ENCODE data around the gene OSBPL6.
"Not testable (repeated sequence)": the region's sequence is repeated elsewhere in the genome, so short reads cannot be mapped to it uniquely, and the experiment has no call there.

OSBPL6 gene

GRCh38 chr2:178193823-178194599, at the start of gene OSBPL6:
TSS of gene OSBPL6 (plus strand) at chr2:178194512. CDS start at chr2:178306185, 111,673 bp downstream.
- DNase-seq (ENCODE audit: low spot score) = peak; percentile 81

- no peak for DNase-seq (ENCODE audit: low spot score)
Observed at GRCh38 chr2:178152033-178152432, 42.3 kb upstream of the OSBPL6 start.

- DNase-seq (ENCODE audit: low spot score) = no peak
Observed at GRCh38 chr2:178152542-178152941, 41.8 kb upstream of the OSBPL6 start.

- no peak for DNase-seq (ENCODE audit: low spot score)
Observed at GRCh38 chr2:178152977-178153376, 41.3 kb upstream of the OSBPL6 start.

- DNase-seq (ENCODE audit: low spot score) = not testable (repeated sequence)
Observed at GRCh38 chr2:178153878-178154277, 40.4 kb upstream of the OSBPL6 start.

- DNase-seq (ENCODE audit: low spot score) = no peak
Observed at GRCh38 chr2:178155524-178155923, 38.8 kb upstream of the OSBPL6 start.

GRCh38 chr2:178157574-178157973, 36.7 kb upstream of the OSBPL6 start:
- DNase-seq (ENCODE audit: low spot score) = no peak

GRCh38 chr2:178159966-178160365, 34.3 kb upstream of the OSBPL6 start:
- DNase-seq (ENCODE audit: low spot score) = no peak

- DNase-seq (ENCODE audit: low spot score) = no peak
Observed at GRCh38 chr2:178160601-178161000, 33.7 kb upstream of the OSBPL6 start.

GRCh38 chr2:178163395-178163794, 30.9 kb upstream of the OSBPL6 start:
- no peak for DNase-seq (ENCODE audit: low spot score)

GRCh38 chr2:178163911-178164310, 30.4 kb upstream of the OSBPL6 start:
- DNase-seq (ENCODE audit: low spot score) = no peak

GRCh38 chr2:178173657-178174056, 20.7 kb upstream of the OSBPL6 start:
- DNase-seq (ENCODE audit: low spot score) = no peak

GRCh38 chr2:178177066-178177679, 17.1 kb upstream of the OSBPL6 start:
- DNase-seq (ENCODE audit: low spot score) = no peak

- DNase-seq (ENCODE audit: low spot score) = not testable (repeated sequence)
Observed at GRCh38 chr2:178180648-178181047, 13.7 kb upstream of the OSBPL6 start.

GRCh38 chr2:178187861-178188260, 6.5 kb upstream of the OSBPL6 start:
- DNase-seq (ENCODE audit: low spot score) = no peak

- no peak for DNase-seq (ENCODE audit: low spot score)
Observed at GRCh38 chr2:178188466-178188865, 5.8 kb upstream of the OSBPL6 start.

- peak; percentile 74 for DNase-seq (ENCODE audit: low spot score)
Observed at GRCh38 chr2:178191004-178191508, 3.3 kb upstream of the OSBPL6 start.

GRCh38 chr2:178191511-178191910, 2.8 kb upstream of the OSBPL6 start:
- DNase-seq (ENCODE audit: low spot score) = no peak

GRCh38 chr2:178193496-178193822, 853 bp upstream of the OSBPL6 start:
- no peak for DNase-seq (ENCODE audit: low spot score)

GRCh38 chr2:178194600-178195389, 483 bp downstream of the OSBPL6 start:
- DNase-seq (ENCODE audit: low spot score) = peak; percentile 43

GRCh38 chr2:178195390-178196166, 1.3 kb downstream of the OSBPL6 start:
- peak; percentile 41 for DNase-seq (ENCODE audit: low spot score)

GRCh38 chr2:178197791-178198190, 3.5 kb downstream of the OSBPL6 start:
- DNase-seq (ENCODE audit: low spot score) = no peak

Measured in NAMALWA (cell line).